Tibial nerve (tissue), 3 donors: ENCODE measurements around the gene COPZ1.

ENCODE experiments used
- CTCF ChIP-seq, 5 experiments: fragments of 200-600 bp in 3 of 5; fragments of 450-650 bp in 2 of 5; sonication (generic) in 3 of 5; IDR thresholded peaks; one replicate each; pipeline ENCODE4 v1.5.1; 2016 to 2019; ENCODE audit warnings: antibody characterized with exemption in 5 of 5, mild to moderate bottlenecking in 3 of 5, moderate library complexity in 2 of 5
- POLR2A ChIP-seq, 2 donors: fragments of 450-650 bp; IDR thresholded peaks; one replicate each; pipeline ENCODE4 v1.6.1; 2017; ENCODE audit warnings: antibody characterized with exemption in 2 of 2, mild to moderate bottlenecking in 2 of 2, moderate library complexity in 2 of 2

GRCh38 chr12:54350743-54351142 lies 25.8 kb downstream of the COPZ1 start:
- TF ChIP-seq CTCF (IDR thresholded peaks at IDR 0.05) (no peak), POLR2A (IDR thresholded peaks at IDR 0.05) (no peak)
